COR-L47 (cell line): ENCODE results near the gene YLPM1.

ENCODE experiments used
- DNase-seq: peaks from one replicate; lab custom pipeline; 2025; lab: John Stamatoyannopoulos, UW

YLPM1 gene

DNA sequence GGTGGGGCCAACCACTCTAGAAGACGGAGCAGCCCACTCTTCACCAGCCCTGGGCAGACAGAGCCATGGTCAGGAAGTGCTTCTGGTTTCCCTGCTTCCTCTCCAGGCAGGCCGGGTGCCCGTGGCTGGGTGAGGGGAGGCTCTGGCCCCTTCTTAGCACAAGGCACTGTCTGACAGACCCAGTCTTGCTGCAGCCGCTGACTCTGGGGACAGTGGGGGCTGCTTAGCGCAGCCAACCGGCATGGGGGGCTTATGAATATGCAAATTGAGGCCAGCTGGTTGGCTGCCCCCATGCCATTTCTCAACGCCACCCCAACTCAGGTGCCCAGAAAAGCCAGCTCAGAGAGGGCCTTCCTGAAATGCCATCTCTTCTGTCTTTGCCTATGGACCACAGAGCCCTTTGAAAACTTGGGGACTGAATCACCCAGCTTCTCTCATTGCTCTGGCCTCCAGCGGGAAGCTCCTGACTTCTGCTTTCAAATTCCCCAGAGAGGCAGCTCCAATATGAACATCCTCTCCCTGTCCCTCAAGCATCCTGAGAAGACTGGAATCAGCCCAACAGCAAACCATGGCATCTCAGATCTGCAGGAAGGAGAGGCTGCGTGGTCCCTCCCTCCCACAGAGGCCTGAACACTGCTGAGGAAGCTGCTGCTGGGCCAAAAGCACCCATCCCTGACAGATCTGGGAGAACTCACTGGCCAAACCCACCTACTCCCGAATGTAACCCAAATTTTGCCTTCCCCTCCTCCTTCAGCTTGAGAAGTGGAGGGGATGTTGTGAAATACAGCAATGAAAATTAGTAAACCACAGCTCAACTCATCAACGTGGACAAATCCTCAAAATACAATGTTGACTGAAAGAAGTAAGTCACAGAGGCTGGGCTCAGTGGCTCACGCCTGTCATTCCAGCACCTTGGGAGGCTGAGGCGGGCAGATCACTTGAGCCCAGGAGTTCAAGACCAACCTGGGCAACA lies 113.1 kb downstream of the YLPM1 start, which contains the start of gene PROX2:
TSS of gene PROX2 (minus strand) at position 205 of the 973 bp plus-strand sequence. CDS start 12,311 bp downstream, outside the sequence.
- DNase-seq: no peak

DNA sequence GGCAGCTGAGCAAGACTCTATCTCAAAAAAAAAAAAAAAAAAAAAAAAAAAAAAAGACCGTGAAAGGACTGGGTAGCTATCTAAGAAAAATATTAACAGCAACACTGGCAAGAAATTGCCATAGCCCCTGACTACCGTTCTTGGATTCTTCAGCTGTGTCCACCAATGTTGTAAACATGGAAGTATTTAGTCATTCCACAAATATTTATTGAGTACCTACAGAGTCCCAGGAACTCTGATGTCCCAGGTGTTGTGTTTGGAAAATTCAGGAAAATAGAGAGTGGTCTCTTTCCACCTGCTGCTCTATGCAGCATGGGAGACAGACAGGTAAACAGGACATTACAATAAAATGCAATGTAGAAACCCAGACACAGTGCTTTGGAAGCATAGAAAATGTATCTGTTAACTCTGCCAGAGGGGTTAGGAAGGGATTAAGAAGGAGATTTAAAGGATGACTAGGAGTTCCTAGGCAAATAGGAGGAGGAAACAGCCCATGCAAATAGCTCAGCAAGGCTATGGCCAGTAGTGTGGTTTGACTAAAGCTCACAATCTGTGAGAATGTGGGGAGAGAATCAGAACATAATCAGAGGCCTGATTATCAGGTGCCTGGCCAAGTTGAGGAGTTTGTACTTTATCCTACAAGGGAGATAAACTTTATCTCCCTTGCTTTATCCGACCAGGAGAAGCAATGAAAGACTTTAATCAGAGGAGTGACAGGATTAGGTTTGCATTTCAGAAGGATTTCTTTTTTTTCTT lies 116.5 kb downstream of the YLPM1 start:
- no peak for DNase-seq

DNA sequence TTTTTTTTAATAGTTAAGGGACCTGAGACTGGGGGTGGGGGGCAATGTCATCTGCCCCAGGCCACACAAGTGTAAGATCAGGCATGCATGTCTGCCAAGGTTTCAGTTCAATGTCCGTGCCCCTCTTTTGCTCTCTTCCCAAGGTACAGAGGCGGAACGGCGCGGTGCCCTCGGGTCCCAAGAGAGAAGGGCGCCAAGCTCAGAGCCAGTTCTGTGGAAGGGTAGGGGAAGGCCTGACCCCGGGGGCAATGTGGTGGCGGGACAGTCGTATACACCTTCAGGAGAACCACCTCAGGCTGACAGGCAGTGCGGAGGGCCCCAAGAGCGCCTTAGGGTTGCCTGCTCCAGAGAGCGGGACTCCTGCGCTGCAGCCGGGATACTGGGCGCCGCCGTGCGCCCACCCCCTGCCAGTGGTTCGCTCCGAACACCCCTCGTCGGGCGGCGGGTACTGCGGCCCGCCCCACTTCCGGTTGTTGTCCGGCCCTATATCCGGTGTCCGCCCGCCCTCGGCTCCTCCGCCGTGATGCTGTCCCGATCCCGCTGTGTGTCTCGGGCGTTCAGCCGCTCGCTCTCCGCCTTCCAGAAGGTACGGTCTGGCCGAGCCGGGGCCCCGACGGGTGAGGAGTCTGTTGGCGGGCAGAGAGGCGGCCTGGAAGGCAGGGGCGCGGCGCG lies 118.5 kb downstream of the YLPM1 start, which contains the start of gene DLST:
TSS of gene DLST (plus strand) at position 486 of the 672 bp plus-strand sequence. CDS start at position 524, 38 bp downstream.
- DNase-seq: peak; percentile 83

DNA sequence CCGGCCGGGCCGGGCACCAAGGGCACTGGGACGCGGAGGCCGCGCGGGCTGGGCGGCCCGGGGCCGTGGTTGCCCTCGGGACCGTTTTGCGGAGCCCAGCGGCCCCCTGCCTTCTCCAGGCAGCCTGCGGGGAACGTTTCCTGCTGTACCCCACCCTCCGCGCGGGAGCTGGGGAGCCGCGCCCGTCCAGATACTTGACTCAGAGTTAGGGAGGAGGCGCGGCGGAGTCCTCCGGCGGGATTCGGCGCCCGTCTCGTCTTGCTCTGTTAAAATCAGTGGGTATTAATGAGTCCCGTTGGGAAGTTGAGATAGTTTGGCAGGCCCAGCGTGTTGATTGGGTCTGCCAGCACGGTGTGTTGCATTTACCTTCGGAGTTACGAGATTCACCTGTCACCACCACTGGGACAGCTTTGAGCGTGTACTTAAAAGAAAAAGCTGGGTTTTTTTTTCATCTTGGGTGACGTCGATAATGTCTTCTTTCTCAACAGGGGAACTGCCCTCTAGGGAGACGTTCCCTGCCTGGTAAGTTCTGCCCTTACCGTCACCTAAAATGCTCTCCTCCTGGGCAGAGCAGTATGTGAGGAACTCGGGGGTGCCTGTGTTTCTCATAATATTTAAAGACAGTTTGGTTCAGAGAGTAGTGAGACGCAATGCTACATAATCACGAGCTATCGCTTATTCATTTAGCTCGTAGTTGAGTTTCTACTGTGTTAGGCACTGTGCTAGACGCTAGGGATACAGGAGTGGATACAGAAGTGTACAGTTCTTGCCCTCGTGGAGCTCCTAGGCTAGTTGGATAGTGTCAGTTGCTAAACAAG lies 119.2 kb downstream of the YLPM1 start:
- DNase-seq: no peak
